Body of pancreas (tissue), 4 donors: ENCODE results near the gene ZNF195. TPM values are rescaled to one million over a fixed set of nuclear protein-coding genes. Genes with fewer than 3 reads are reported as not detected.
A peak's percentile ranks its signal among the peaks of the same experiment; 100 is the strongest.
"Not testable (repeated sequence)": the region's sequence is repeated elsewhere in the genome, so short reads cannot be mapped to it uniquely, and the experiment has no call there.

ENCODE experiments used
- ATAC-seq: fragments of 150-250 bp; one replicate; pipeline ENCODE4 v1.9.1; 2016
- DNase-seq, 4 donors: peaks; one replicate each; pipeline ENCODE4 v3.0.0-alpha.2; 2019
- H3K27ac ChIP-seq, 4 donors: fragments of 200-600 bp; sonication (generic); 1 replicate in 3 of 4; 2 replicates in 1 of 4; pipeline versions ENCODE4 v1.5.1 to v1.6.1; 2016 to 2019; ENCODE audit warnings: mild to moderate bottlenecking in 1 of 4, mixed read lengths in 1 of 4, moderate library complexity in 1 of 4
- H3K27me3 ChIP-seq, 2 donors: fragments of 200-600 bp; sonication (generic); one replicate each; pipeline ENCODE4 v1.6.0; 2016; ENCODE audit warnings: mild to moderate bottlenecking in 1 of 2
- H3K36me3 ChIP-seq, 2 donors: fragments of 200-600 bp; sonication (generic); replicated peaks in 1 of 2; 2 replicates each; pipeline ENCODE4 v1.5.1; 2016; ENCODE audit warnings: low read depth in 2 of 2; ENCODE audit not compliant: insufficient read depth in 1 of 2
- H3K4me1 ChIP-seq: fragments of 200-600 bp; sonication (generic); one replicate; pipeline ENCODE4 v1.6.0; 2016
- H3K4me3 ChIP-seq, 2 donors: fragments of 200-600 bp; sonication (generic); 1 replicate in 1 of 2; 2 replicates in 1 of 2; pipeline ENCODE4 v1.5.1; 2016 to 2019
- H3K9me3 ChIP-seq, 3 donors: fragments of 200-600 bp; sonication (generic); 1 replicate in 2 of 3; 2 replicates in 1 of 3; pipeline ENCODE4 v1.5.1; 2016
- WGBS, 2 donors: methylation state at CpG; one replicate each; pipeline ENCODE4 v1.1.5; 2017; 5-methylcytosine and 5-hydroxymethylcytosine counted together
- intact Hi-C: fragments of 100-400 bp; cut with DNase I; formaldehyde crosslinking; loops from one replicate; pipeline ENCODE4 v1.15.1; 2023
- total RNA-seq, 2 donors: library from RNA; depleted of rRNA; stranded (reverse); fragments of >200 nt; gene quantifications; one replicate each; pipeline ENCODE4 v1.1.0, GENCODE V29; 2016

ZNF195 gene
- total RNA-seq, 2 donors from 2014 or later = 14.5 to 23.9 TPM

GRCh38 chr11:3404076-3404925 lies 25.4 kb upstream of the ZNF195 start:
- ATAC-seq = not testable (repeated sequence)
- 46 to 67% methylated on average over 4 to 21 of the region's 22 CpGs for whole genome bisulfite sequencing, 2 donors
- intact Hi-C loops = loop anchor here (10.0 kb wide), 1 partner anchor 50 kb away; no protein-coding TSS in a partner anchor

GRCh38 chr11:3402861-3403250 lies 23.9 kb upstream of the ZNF195 start:
- not testable (repeated sequence) for H3K36me3 ChIP-seq, ATAC-seq, DNase-seq, H3K27ac ChIP-seq, H3K27me3 ChIP-seq, H3K4me3 ChIP-seq, H3K9me3 ChIP-seq, H3K4me1 ChIP-seq
- 92 to 95% methylated on average over 7 to 8 of the region's 8 CpGs for WGBS, 2 donors
- intact Hi-C loops = loop anchor here (10.0 kb wide), 1 partner anchor 48 kb away; no protein-coding TSS in a partner anchor

More at GRCh38 chr11:3404076-3404925, 25.4 kb upstream of the ZNF195 start:
- not testable (repeated sequence) for H3K4me1 ChIP-seq, H3K36me3 ChIP-seq, H3K27ac ChIP-seq, H3K9me3 ChIP-seq, H3K27me3 ChIP-seq, H3K4me3 ChIP-seq
- peak in 2 of 4 donors; percentile 21 to 32 for DNase-seq

GRCh38 chr11:3402181-3402860 lies 23.4 kb upstream of the ZNF195 start:
- not testable (repeated sequence) for DNase-seq
- intact Hi-C loops = loop anchor here (10.0 kb wide), 1 partner anchor 48 kb away; no protein-coding TSS in a partner anchor
- WGBS, 2 donors = 93 to 96% methylated on average over 4 to 14 of the region's 18 CpGs

GRCh38 chr11:3401052-3401451 lies 22.1 kb upstream of the ZNF195 start:
- not testable (repeated sequence) for H3K9me3 ChIP-seq, H3K27ac ChIP-seq, ATAC-seq, H3K4me3 ChIP-seq, H3K4me1 ChIP-seq, H3K27me3 ChIP-seq, DNase-seq, H3K36me3 ChIP-seq
- WGBS, 2 donors = 67 to 78% methylated on average over 3 to 4 of the region's 4 CpGs
- intact Hi-C loops = loop anchor here (10.0 kb wide), 1 partner anchor 46 kb away; no protein-coding TSS in a partner anchor

More at GRCh38 chr11:3402181-3402860, 23.4 kb upstream of the ZNF195 start:
- not testable (repeated sequence) for H3K27ac ChIP-seq, H3K36me3 ChIP-seq, H3K27me3 ChIP-seq, H3K4me3 ChIP-seq, ATAC-seq, H3K4me1 ChIP-seq, H3K9me3 ChIP-seq

GRCh38 chr11:3398509-3398908 lies 19.6 kb upstream of the ZNF195 start:
- intact Hi-C loops, H3K4me1 ChIP-seq, H3K4me3 ChIP-seq, H3K27me3 ChIP-seq, H3K9me3 ChIP-seq, ATAC-seq, H3K36me3 ChIP-seq: not testable (repeated sequence)
- H3K27ac ChIP-seq = peak overlapping the region in 2 of 4 donors; percentile 3 to 44
- peak in 1 of 4 donors; percentile 16 for DNase-seq
- 53 to 58% methylated on average over 2 to 3 of the region's 3 CpGs for WGBS, 2 donors

GRCh38 chr11:3398106-3398505 lies 19.2 kb upstream of the ZNF195 start:
- DNase-seq, H3K4me1 ChIP-seq, ATAC-seq, intact Hi-C loops, H3K36me3 ChIP-seq, H3K27me3 ChIP-seq, H3K4me3 ChIP-seq, H3K9me3 ChIP-seq: not testable (repeated sequence)
- H3K27ac ChIP-seq = peak overlapping the region in 2 of 4 donors; percentile 3 to 44
- WGBS, 2 donors = 66 to 68% methylated on average over 2 to 4 of the region's 4 CpGs

GRCh38 chr11:3397210-3397609 lies 18.3 kb upstream of the ZNF195 start:
- 86 to 90% methylated on average over 8 to 23 of the region's 23 CpGs for WGBS, 2 donors
- DNase-seq, ATAC-seq, H3K4me1 ChIP-seq, H3K9me3 ChIP-seq, H3K27ac ChIP-seq, intact Hi-C loops, H3K27me3 ChIP-seq, H3K36me3 ChIP-seq, H3K4me3 ChIP-seq: not testable (repeated sequence)

GRCh38 chr11:3395468-3395867 lies 16.5 kb upstream of the ZNF195 start:
- DNase-seq, H3K36me3 ChIP-seq, ATAC-seq, H3K4me1 ChIP-seq, H3K27ac ChIP-seq, H3K4me3 ChIP-seq, H3K27me3 ChIP-seq, intact Hi-C loops, H3K9me3 ChIP-seq: not testable (repeated sequence)
- WGBS, 2 donors = 73 to 76% methylated on average over 5 of the region's 5 CpGs

- intact Hi-C loops = not testable (repeated sequence)
Observed at GRCh38 chr11:3394956-3395355, 16.0 kb upstream of the ZNF195 start.

GRCh38 chr11:3393450-3393849 lies 14.5 kb upstream of the ZNF195 start:
- ATAC-seq, intact Hi-C loops, H3K9me3 ChIP-seq, H3K27ac ChIP-seq, H3K4me3 ChIP-seq, DNase-seq, H3K4me1 ChIP-seq, H3K27me3 ChIP-seq, H3K36me3 ChIP-seq: not testable (repeated sequence)
- 56 to 85% methylated on average over 9 to 13 of the region's 13 CpGs for WGBS, 2 donors

More at GRCh38 chr11:3394956-3395355, 16.0 kb upstream of the ZNF195 start:
- H3K4me3 ChIP-seq, ATAC-seq, H3K9me3 ChIP-seq, H3K4me1 ChIP-seq, H3K27ac ChIP-seq, H3K36me3 ChIP-seq, H3K27me3 ChIP-seq, DNase-seq: not testable (repeated sequence)
- WGBS, 2 donors = 62 to 72% methylated on average over 9 to 10 of the region's 10 CpGs
